Right lobe of liver (tissue), 6 donors: ENCODE data around the gene PTCHD4. TPM values are rescaled to one million over a fixed set of nuclear protein-coding genes. Genes with fewer than 3 reads are reported as not detected.

Source experiments
- ATAC-seq, 4 donors: fragments of 200-7000 bp; cut with Tn5 transposase; one replicate each; pipeline ENCODE4 v1.9.1; 2020; ENCODE audit warnings: mild to moderate bottlenecking in 4 of 4, moderate library complexity in 4 of 4
- DNase-seq, 3 donors: peaks; one replicate each; pipeline ENCODE4 v3.0.0-alpha.2; 2020
- H3K27ac ChIP-seq, 3 donors: fragments of 200-600 bp; one replicate each; pipeline ENCODE4 v1.8.0; 2022
- H3K27me3 ChIP-seq, 2 donors: fragments of 200-600 bp; one replicate each; pipeline ENCODE4 v1.8.0; 2022
- H3K36me3 ChIP-seq, 4 donors: fragments of 200-600 bp; sonication (generic) in 1 of 4; one replicate each; pipeline versions ENCODE4 v1.5.1 to v1.8.0; 2017 to 2022; ENCODE audit warnings: control low read depth in 1 of 4
- H3K4me1 ChIP-seq, 4 donors: fragments of 200-600 bp; sonication (generic) in 1 of 4; one replicate each; pipeline versions ENCODE4 v1.5.1 to v1.8.0; 2017 to 2022; ENCODE audit warnings: control low read depth in 1 of 4
- H3K4me3 ChIP-seq, 3 donors: fragments of 200-600 bp; one replicate each; pipeline ENCODE4 v1.8.0; 2022
- H3K9me3 ChIP-seq, 4 donors: fragments of 200-600 bp; sonication (generic) in 1 of 4; one replicate each; pipeline versions ENCODE4 v1.5.1 to v1.8.0; 2017 to 2022; ENCODE audit warnings: control low read depth in 1 of 4
- CTCF ChIP-seq, 4 donors: fragments of 200-600 bp in 3 of 4; fragments of 450-650 bp in 1 of 4; IDR thresholded peaks; one replicate each; pipeline versions ENCODE4 v1.5.1 to v1.8.0; 2016 to 2022; ENCODE audit warnings: antibody characterized with exemption in 4 of 4, mild to moderate bottlenecking in 2 of 4
- POLR2A ChIP-seq: fragments of 450-650 bp; IDR thresholded peaks from one replicate; pipeline ENCODE4 v1.6.1; 2017; ENCODE audit warnings: antibody characterized with exemption, mild to moderate bottlenecking
- WGBS: methylation state at CpG from one replicate; pipeline ENCODE4 v1.1.6; 2018; ENCODE audit warnings: low coverage, low lambda C conversion rate; ENCODE audit not compliant: insufficient coverage; ENCODE audit errors: missing lambda C conversion rate; 5-methylcytosine and 5-hydroxymethylcytosine counted together
- intact Hi-C, 2 donors: fragments of 100-400 bp; cut with DNase I; formaldehyde crosslinking; loops; one replicate each; pipeline versions ENCODE4 v1.11.2 to v1.14.1; 2022
- total RNA-seq, 6 experiments: library from RNA; depleted of rRNA in 2 of 6; stranded (reverse); fragments of >200 nt in 2 of 6; fragmentation: NEBNext Ultra II Directional in 3 of 6; extraction: Animal tissue kit (Norgen Biotek cat#: 25700) in 3 of 6; gene quantifications; one replicate each; pipeline versions ENCODE4 v1.1.0 to v1.2.4, GENCODE V29; 2016 to 2023
- donor health status: DM: no; HTN: yes; CAD: no.
- donor health status: DM: no; HTN: no; CAD: no.
- donor health status: DM: no; HTN: no; CAD: no.
- donor health status: DM: no; HTN: yes; CAD: no.
- donor health status: DM: no; HTN: yes; CAD: no.

Gene PTCHD4
- total RNA-seq, 6 experiments from 2014 or later = 0.12 to 0.18 (median 0.15) TPM; not detected in 3

- no peak overlapping the region for H3K4me3 ChIP-seq
- 53% methylated on average over 3 of the region's 3 CpGs for WGBS
- no peak overlapping the region for H3K27ac ChIP-seq
- no peaks in the 10 kb centered on the region for H3K36me3 ChIP-seq
- no peaks in the 10 kb centered on the region for H3K27me3 ChIP-seq
- intact Hi-C loops = no loop called here
- DNase-seq (no peak), ATAC-seq (no peak)
- H3K4me1 ChIP-seq = no peaks in the 10 kb centered on the region
- TF ChIP-seq CTCF (IDR thresholded peaks at IDR 0.05) (no peak), POLR2A (no peak)
- no peaks in the 10 kb centered on the region for H3K9me3 ChIP-seq
Observed at GRCh38 chr6:48067148-48067712, 43.8 kb downstream of the PTCHD4 start.

- H3K36me3 ChIP-seq = no peaks in the 10 kb centered on the region
- no peak overlapping the region for H3K4me3 ChIP-seq
- H3K27ac ChIP-seq = no peak overlapping the region
- no peaks in the 10 kb centered on the region for H3K27me3 ChIP-seq
- no peaks in the 10 kb centered on the region for H3K4me1 ChIP-seq
- 10% methylated on average over 3 of the region's 3 CpGs for WGBS
- H3K9me3 ChIP-seq = no peaks in the 10 kb centered on the region
- no peak for DNase-seq
- TF ChIP-seq POLR2A = no peak
- no peak for TF ChIP-seq CTCF (IDR thresholded peaks at IDR 0.05)
- no peak for ATAC-seq
- intact Hi-C loops = no loop called here
Observed at GRCh38 chr6:48061265-48061990, 49.6 kb downstream of the PTCHD4 start.
